CD4-positive, alpha-beta memory T cell (primary cell): Measurements from ENCODE around the gene ATP10A. TPM values are rescaled to one million over a fixed set of nuclear protein-coding genes. Genes with fewer than 3 reads are reported as not detected.

Experiments
- CTCF ChIA-PET: fragments of 350-600 bp; sonication (Branson Sonifier 250); formaldehyde crosslinking; loops from one replicate; lab custom pipeline; 2021; ENCODE audit warnings: inconsistent platforms; ENCODE audit not compliant: partially characterized antibody; lab: Charles Lee
- POLR2A ChIA-PET: fragments of 350-600 bp; sonication (Branson Sonifier 250); formaldehyde crosslinking; loops from one replicate; lab custom pipeline; 2021; ENCODE audit not compliant: partially characterized antibody; lab: Charles Lee
- DNase-seq, 5 donors: peaks; one replicate each; pipeline versions ENCODE4 v3.0.0 to v3.0.0-alpha.2; 2020 to 2022; ENCODE audit warnings: mixed read lengths in 1 of 5
- H3K27ac ChIP-seq: one replicate; pipeline ENCODE4 v1.7.0; 2013; ENCODE audit warnings: low read depth, low read length
- H3K27me3 ChIP-seq: 2 replicates; pipeline ENCODE4 v1.7.0; 2013; ENCODE audit warnings: mild to moderate bottlenecking, low read length, moderate library complexity; ENCODE audit not compliant: insufficient read depth
- H3K36me3 ChIP-seq: 2 replicates; pipeline ENCODE4 v1.7.0; 2013; ENCODE audit warnings: mild to moderate bottlenecking, low read length, moderate library complexity; ENCODE audit not compliant: insufficient read depth
- H3K4me1 ChIP-seq: 2 replicates; pipeline ENCODE4 v1.7.0; 2013; ENCODE audit warnings: mild to moderate bottlenecking, low read length, moderate library complexity; ENCODE audit not compliant: insufficient read depth
- H3K4me3 ChIP-seq, 2 donors: one replicate each; pipeline ENCODE4 v1.7.0; 2013; ENCODE audit warnings: low read length in 2 of 2, mild to moderate bottlenecking in 1 of 2
- H3K9me3 ChIP-seq, 2 donors: one replicate each; pipeline ENCODE4 v1.7.0; 2013; ENCODE audit warnings: low read length in 2 of 2, control low read depth in 1 of 2; ENCODE audit not compliant: control insufficient read depth in 1 of 2
- H3K27ac Mint-ChIP-seq, 7 donors: one replicate each; pipeline ENCODE4 v1.8.0; 2020 to 2021; ENCODE audit warnings: mixed read lengths in 7 of 7, mild to moderate bottlenecking in 6 of 7, inconsistent platforms in 3 of 7, moderate library complexity in 3 of 7
- H3K27me3 Mint-ChIP-seq, 2 donors: one replicate each; pipeline ENCODE4 v1.8.0; 2020 to 2021; ENCODE audit warnings: mixed read lengths in 2 of 2
- H3K36me3 Mint-ChIP-seq, 2 donors: one replicate each; pipeline ENCODE4 v1.8.0; 2020 to 2021; ENCODE audit warnings: mixed read lengths in 2 of 2, inconsistent platforms in 1 of 2, mild to moderate bottlenecking in 1 of 2
- H3K4me1 Mint-ChIP-seq, 4 donors: one replicate each; pipeline ENCODE4 v1.8.0; 2020 to 2021; ENCODE audit warnings: mixed read lengths in 4 of 4, mild to moderate bottlenecking in 1 of 4
- H3K4me3 Mint-ChIP-seq, 8 donors: one replicate each; pipeline ENCODE4 v1.8.0; 2020 to 2021; ENCODE audit warnings: mixed read lengths in 8 of 8, mild to moderate bottlenecking in 7 of 8, moderate library complexity in 6 of 8, inconsistent platforms in 3 of 8
- H3K9me3 Mint-ChIP-seq, 8 donors: one replicate each; pipeline ENCODE4 v1.8.0; 2020 to 2021; ENCODE audit warnings: mixed read lengths in 8 of 8, mild to moderate bottlenecking in 5 of 8, inconsistent platforms in 3 of 8, moderate library complexity in 1 of 8
- intact Hi-C: fragments of 100-400 bp; cut with micrococcal nuclease; formaldehyde crosslinking; loops from one replicate; pipeline ENCODE4 v1.15.1; 2023
- polyA plus RNA-seq, 2 donors: library from polyadenylated mRNA; unstranded; fragments of 300-500 nt; fragmentation: Illumina TruSeq; gene quantifications; one replicate each; pipeline ENCODE4 v1.2.3, GENCODE V29; 2021
- total RNA-seq, 2 experiments: library from RNA; stranded (reverse); gene quantifications; one replicate each; pipeline ENCODE4 v1.2.3, GENCODE V29; 2021

The ATP10A gene
- total and polyA plus RNA-seq, 4 experiments from 2014 or later: 2.7 to 51.1 (median 29.7) TPM

DNA sequence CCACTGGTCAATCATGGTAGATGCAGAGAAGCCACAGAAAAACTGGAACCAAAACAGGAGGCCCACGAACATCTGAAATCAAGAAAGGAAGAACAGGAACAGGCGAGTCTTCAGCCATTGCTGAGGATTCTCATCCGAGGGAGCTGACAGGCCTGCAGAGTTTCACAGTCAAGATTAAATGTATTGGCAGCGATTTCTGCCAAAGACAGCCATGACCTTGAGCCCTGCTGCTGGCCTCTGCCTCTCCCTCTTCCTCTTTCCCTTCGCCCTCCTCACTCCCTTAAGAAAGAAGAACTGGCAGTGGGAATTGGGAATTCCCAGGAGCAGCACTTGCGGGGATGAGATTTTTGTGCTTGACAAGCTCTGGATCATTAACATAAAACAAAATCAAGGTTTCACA is 179.7 kb downstream of the ATP10A start:
- Mint-ChIP-seq H3K36me3 (peaks cover 70 to 79% of the 10 kb centered on the region in 2 donors), H3K4me3 (no peak overlapping the region), H3K27ac (no peak overlapping the region), H3K27me3 (no peaks in the 10 kb centered on the region), H3K4me1 (no peaks in the 10 kb centered on the region), H3K9me3 (peaks cover 0 to 2% (median 0%) of the 10 kb centered on the region in 8 donors)
- no peak overlapping the region for H3K27ac ChIP-seq
- H3K4me1 ChIP-seq: no peaks in the 10 kb centered on the region
- CTCF ChIA-PET: no interaction called here
- DNase-seq: no peak
- POLR2A ChIA-PET: no interaction called here
- intact Hi-C loops: no loop called here
- H3K27me3 ChIP-seq: no peaks in the 10 kb centered on the region
- no peak overlapping the region for H3K4me3 ChIP-seq
- H3K36me3 ChIP-seq: peaks cover 9% of the 10 kb centered on the region
- H3K9me3 ChIP-seq: no peaks in the 10 kb centered on the region

DNA sequence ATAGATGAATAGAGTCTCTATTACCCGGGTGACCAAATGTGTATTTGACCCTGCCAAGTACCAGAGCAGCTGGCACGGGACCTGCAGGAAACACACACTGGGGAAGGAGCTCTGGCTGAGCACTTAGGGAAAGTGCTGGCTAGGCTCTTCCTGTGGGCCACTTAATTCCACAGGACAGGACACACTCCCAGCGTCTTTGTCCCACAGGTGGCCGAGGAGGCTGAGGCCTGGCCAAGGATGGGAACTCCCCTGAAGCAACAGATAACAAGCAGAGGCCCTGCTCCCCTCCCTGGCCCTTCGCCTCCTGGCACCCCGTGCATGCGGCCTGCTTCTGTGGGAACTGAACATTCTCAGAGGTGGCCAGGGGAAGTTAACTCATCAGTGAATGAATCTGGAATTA is 180.8 kb downstream of the ATP10A start:
- Mint-ChIP-seq H3K27me3 (no peaks in the 10 kb centered on the region), H3K36me3 (peaks cover 68 to 77% of the 10 kb centered on the region in 2 donors), H3K4me1 (no peaks in the 10 kb centered on the region), H3K9me3 (peaks cover 0 to 2% (median 0%) of the 10 kb centered on the region in 8 donors), H3K27ac (no peak overlapping the region), H3K4me3 (no peak overlapping the region)
- no peak overlapping the region for H3K4me3 ChIP-seq
- peaks cover 6% of the 10 kb centered on the region for H3K36me3 ChIP-seq
- POLR2A ChIA-PET: no interaction called here
- no peak for DNase-seq
- H3K9me3 ChIP-seq: no peaks in the 10 kb centered on the region
- H3K27me3 ChIP-seq: no peaks in the 10 kb centered on the region
- intact Hi-C loops: no loop called here
- CTCF ChIA-PET: interaction anchor here (0.6 kb wide), 1 partner anchor 67 kb away, joined by 3 read pairs; no protein-coding TSS in a partner anchor
- H3K27ac ChIP-seq: no peak overlapping the region
- H3K4me1 ChIP-seq: no peaks in the 10 kb centered on the region

DNA sequence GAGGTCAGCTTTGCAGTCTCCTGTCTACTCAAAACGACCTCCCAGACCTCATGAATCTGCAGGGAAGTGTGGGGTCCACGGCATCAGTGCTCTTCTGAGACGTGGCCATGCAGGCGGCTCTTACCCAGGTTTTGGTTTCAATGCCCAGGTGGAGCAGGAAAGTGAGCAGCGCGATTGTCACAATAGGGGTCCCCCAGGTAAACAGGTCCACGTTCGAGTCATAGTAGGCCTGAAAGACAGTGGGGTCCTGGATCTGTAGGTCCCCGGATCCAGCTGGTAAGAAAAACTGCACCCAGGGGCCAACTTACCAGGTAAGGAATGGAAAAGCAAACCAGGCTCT is 182.5 kb downstream of the ATP10A start:
- H3K4me1 Mint-ChIP-seq: no peaks in the 10 kb centered on the region
- peaks cover 68 to 69% of the 10 kb centered on the region in 2 donors for H3K36me3 Mint-ChIP-seq
- no peak overlapping the region for H3K4me3 ChIP-seq
- intact Hi-C loops: no loop called here
- ChIA-PET POLR2A (no interaction called here), CTCF (no interaction called here)
- no peak for DNase-seq
- H3K4me1 ChIP-seq: no peaks in the 10 kb centered on the region
- no peaks in the 10 kb centered on the region for H3K27me3 ChIP-seq
- H3K27me3 Mint-ChIP-seq: no peaks in the 10 kb centered on the region
- H3K9me3 ChIP-seq: no peaks in the 10 kb centered on the region
- no peak overlapping the region for H3K27ac ChIP-seq
- H3K4me3 Mint-ChIP-seq: no peak overlapping the region
- peaks cover 0 to 2% (median 0%) of the 10 kb centered on the region in 8 donors for H3K9me3 Mint-ChIP-seq
- H3K27ac Mint-ChIP-seq: no peak overlapping the region
- H3K36me3 ChIP-seq: peaks cover 3% of the 10 kb centered on the region

DNA sequence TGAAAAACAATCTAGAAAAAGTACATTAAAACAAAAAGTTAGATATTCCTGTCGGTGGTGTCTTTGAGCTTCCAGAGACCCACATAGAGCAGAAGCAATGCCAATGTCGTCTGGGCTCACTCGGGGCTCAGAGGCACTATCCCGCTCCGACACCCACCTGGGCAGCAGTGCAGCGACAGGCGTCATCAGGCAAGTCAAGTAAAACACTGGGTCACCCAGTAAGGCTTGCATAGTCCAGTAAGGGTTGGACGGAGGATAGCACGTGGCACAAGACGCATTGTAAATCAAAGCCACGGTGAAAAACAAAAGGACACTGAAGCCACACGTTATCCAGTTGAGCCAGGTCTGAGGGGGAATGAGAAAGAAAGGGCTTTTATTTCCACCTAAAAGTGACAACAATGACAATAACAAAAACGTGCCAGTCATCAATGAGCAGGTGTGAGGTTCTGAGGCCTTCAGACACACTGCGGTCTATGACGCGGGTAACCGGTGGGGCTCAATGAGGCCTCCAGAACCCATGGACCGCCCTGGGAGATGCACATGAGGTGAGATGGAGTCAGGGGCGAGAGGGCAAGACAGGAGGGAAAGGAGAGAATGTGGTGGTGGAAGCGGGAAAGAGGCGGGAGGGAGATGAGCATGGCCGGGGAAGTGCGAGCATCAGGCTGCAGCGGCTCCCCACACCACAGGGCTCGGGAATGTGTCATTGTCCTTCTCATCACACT is 183.0 kb downstream of the ATP10A start:
- Histone ChIP-seq H3K9me3 (no peaks in the 10 kb centered on the region), H3K36me3 (peaks cover 3% of the 10 kb centered on the region), H3K4me3 (no peak overlapping the region), H3K27me3 (no peaks in the 10 kb centered on the region), H3K4me1 (no peaks in the 10 kb centered on the region), H3K27ac (no peak overlapping the region)
- Mint-ChIP-seq H3K9me3 (peaks cover 0 to 2% (median 0%) of the 10 kb centered on the region in 8 donors), H3K4me3 (no peak overlapping the region), H3K4me1 (no peaks in the 10 kb centered on the region), H3K27ac (no peak overlapping the region), H3K36me3 (peaks cover 65% of the 10 kb centered on the region in 2 donors), H3K27me3 (no peaks in the 10 kb centered on the region)
- intact Hi-C loops: no loop called here
- DNase-seq: no peak
- ChIA-PET CTCF (no interaction called here), POLR2A (no interaction called here)

DNA sequence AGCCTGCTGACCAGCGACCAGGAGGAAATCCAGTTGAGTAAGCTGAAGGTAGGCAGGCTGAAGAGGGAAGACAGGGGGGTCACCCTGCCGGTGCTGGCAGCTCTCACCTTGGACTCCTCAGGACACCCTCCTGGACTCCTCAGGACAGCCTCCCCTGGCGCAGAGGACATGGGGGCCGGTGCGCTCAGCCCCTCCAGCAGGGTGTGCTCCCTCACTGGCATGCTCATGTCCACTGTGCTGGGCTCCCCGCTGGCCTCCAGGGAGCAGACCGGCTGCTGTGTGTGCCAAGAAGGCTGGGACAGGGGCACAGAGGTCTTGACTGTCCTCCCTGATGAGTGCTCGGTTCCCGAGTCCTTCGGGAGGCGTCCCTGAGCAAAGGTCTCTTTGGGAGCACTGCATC is 183.6 kb downstream of the ATP10A start:
- ChIA-PET POLR2A (no interaction called here), CTCF (no interaction called here)
- Mint-ChIP-seq H3K27me3 (no peaks in the 10 kb centered on the region), H3K27ac (no peak overlapping the region), H3K9me3 (peaks cover 0 to 2% (median 0%) of the 10 kb centered on the region in 8 donors), H3K4me1 (no peaks in the 10 kb centered on the region), H3K36me3 (peaks cover 59 to 61% of the 10 kb centered on the region in 2 donors), H3K4me3 (no peak overlapping the region)
- no peak for DNase-seq
- Histone ChIP-seq H3K4me1 (no peaks in the 10 kb centered on the region), H3K4me3 (no peak overlapping the region), H3K9me3 (no peaks in the 10 kb centered on the region), H3K27ac (no peak overlapping the region), H3K27me3 (no peaks in the 10 kb centered on the region), H3K36me3 (peaks cover 3% of the 10 kb centered on the region)
- intact Hi-C loops: no loop called here

DNA sequence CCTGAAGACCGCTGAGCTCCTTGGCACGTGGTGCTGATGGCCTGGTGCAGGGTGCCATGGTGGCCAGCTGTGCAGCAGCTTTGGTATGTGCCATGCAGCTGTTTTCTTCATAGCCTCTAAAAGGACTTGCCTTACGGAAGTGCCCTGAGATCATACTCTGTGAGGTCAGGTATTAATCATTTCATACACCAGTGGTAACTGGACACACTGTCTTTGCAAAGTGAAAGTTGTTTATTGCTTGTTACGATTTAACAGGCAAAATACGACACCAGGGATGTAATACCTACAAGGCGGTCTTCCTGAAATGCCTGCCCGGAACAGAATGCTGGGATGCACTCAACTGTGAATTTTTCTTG is 184.6 kb downstream of the ATP10A start:
- no peaks in the 10 kb centered on the region for H3K27me3 Mint-ChIP-seq
- Histone ChIP-seq H3K4me1 (no peaks in the 10 kb centered on the region), H3K9me3 (no peaks in the 10 kb centered on the region), H3K4me3 (no peak overlapping the region), H3K27ac (no peak overlapping the region), H3K36me3 (peaks cover 3% of the 10 kb centered on the region), H3K27me3 (no peaks in the 10 kb centered on the region)
- peaks cover 0 to under 1% (median 0%) of the 10 kb centered on the region in 8 donors for H3K9me3 Mint-ChIP-seq
- H3K4me3 Mint-ChIP-seq: no peak overlapping the region
- H3K27ac Mint-ChIP-seq: peak overlapping the region in 1 of 7 donors; percentile 58
- intact Hi-C loops: no loop called here
- H3K4me1 Mint-ChIP-seq: no peaks in the 10 kb centered on the region
- no peak for DNase-seq
- CTCF ChIA-PET: no interaction called here
- POLR2A ChIA-PET: no interaction called here
- H3K36me3 Mint-ChIP-seq: peaks cover 50 to 52% of the 10 kb centered on the region in 2 donors

DNA sequence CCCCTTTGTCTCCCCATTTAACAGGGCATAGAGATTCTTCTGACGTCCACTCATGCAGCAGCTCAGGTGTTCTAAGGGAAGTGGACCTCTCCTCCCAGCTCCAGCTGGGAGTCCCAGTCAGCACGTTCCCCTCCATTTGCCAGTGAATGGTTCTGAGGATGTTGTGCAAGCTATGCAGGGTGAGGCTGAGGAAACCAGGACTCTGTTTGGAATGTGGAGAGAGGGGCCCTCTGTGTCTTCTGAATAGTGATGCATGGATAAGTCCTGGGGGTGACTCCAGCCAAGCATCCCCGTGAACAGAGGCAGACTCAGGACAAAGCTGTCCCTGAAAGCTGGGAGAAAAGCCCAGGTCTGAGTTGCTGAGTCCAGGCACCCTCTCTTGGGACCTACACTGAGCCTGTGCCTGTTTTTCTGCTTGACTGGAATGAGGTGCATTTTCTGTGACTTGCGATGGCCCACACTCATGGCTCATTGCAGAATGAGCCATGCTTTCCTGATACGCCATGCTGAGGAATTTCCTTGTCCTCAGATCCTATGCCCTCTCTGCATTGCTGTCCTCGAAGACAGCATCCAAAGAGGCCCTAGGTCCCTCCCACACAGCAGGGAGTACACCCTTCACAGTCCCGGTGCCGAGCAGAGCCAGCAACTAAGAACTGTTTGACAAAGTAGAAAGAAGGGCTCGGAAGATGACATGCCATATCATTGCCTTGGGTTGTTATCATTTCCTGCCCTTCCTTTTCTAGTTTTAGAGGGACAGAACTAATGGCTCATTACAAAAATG is 185.2 kb downstream of the ATP10A start:
- Mint-ChIP-seq H3K27ac (no peak overlapping the region), H3K36me3 (peaks cover 44 to 47% of the 10 kb centered on the region in 2 donors), H3K4me1 (no peaks in the 10 kb centered on the region), H3K4me3 (no peak overlapping the region), H3K27me3 (no peaks in the 10 kb centered on the region), H3K9me3 (no peaks in the 10 kb centered on the region)
- Histone ChIP-seq H3K27me3 (no peaks in the 10 kb centered on the region), H3K27ac (no peak overlapping the region), H3K36me3 (peaks cover 3% of the 10 kb centered on the region), H3K4me3 (no peak overlapping the region), H3K9me3 (no peaks in the 10 kb centered on the region), H3K4me1 (no peaks in the 10 kb centered on the region)
- intact Hi-C loops: no loop called here
- CTCF ChIA-PET: no interaction called here
- POLR2A ChIA-PET: no interaction called here
- no peak for DNase-seq
